HK-2 (cell line): Measurements from ENCODE around the gene RGS6.

Source experiments
- DNase-seq: peaks from one replicate; pipeline ENCODE4 v3.0.0-alpha.2; 2018; ENCODE audit not compliant: unreplicated experiment

RGS6 gene

GRCh38 chr14:72583316-72584272, 651.4 kb downstream of the RGS6 start:
- no peak for DNase-seq

- DNase-seq = no peak
Measured at GRCh38 chr14:72588521-72588920, 656.3 kb downstream of the RGS6 start.

GRCh38 chr14:72589652-72590051, 657.4 kb downstream of the RGS6 start:
- no peak for DNase-seq

GRCh38 chr14:72590577-72590976, 658.3 kb downstream of the RGS6 start:
- no peak for DNase-seq

- DNase-seq = no peak
Measured at GRCh38 chr14:72591391-72591790, 659.2 kb downstream of the RGS6 start.

GRCh38 chr14:72594099-72594901, 662.1 kb downstream of the RGS6 start:
- DNase-seq = no peak

- DNase-seq = no peak
Measured at GRCh38 chr14:72595152-72595862, 663.1 kb downstream of the RGS6 start.

- DNase-seq = no peak
Measured at GRCh38 chr14:72597252-72598233, 665.3 kb downstream of the RGS6 start.

GRCh38 chr14:72598306-72598705, 666.1 kb downstream of the RGS6 start:
- DNase-seq = no peak

GRCh38 chr14:72599579-72600470, 667.6 kb downstream of the RGS6 start:
- DNase-seq = no peak

- no peak for DNase-seq
Measured at GRCh38 chr14:72600551-72601330, 668.5 kb downstream of the RGS6 start.

GRCh38 chr14:72603639-72604038, 671.4 kb downstream of the RGS6 start:
- DNase-seq = no peak

GRCh38 chr14:72604133-72604532, 671.9 kb downstream of the RGS6 start:
- DNase-seq = no peak

- DNase-seq = no peak
Measured at GRCh38 chr14:72605096-72605920, 673.1 kb downstream of the RGS6 start.

- no peak for DNase-seq
Measured at GRCh38 chr14:72605921-72606220, 673.6 kb downstream of the RGS6 start.

GRCh38 chr14:72606879-72607278, 674.6 kb downstream of the RGS6 start:
- no peak for DNase-seq

- DNase-seq = no peak
Measured at GRCh38 chr14:72607386-72608130, 675.3 kb downstream of the RGS6 start.
